NCI-H446 treated with DMSO at 0.1 percent for 48 hours (cell line): ENCODE results near the gene RBBP8.
"Not testable (repeated sequence)": the region's sequence is repeated elsewhere in the genome, so short reads cannot be mapped to it uniquely, and the experiment has no call there.

Experiments
- DNase-seq: peaks from one replicate; lab custom pipeline; 2025; lab: John Stamatoyannopoulos, UW

Gene RBBP8

DNA sequence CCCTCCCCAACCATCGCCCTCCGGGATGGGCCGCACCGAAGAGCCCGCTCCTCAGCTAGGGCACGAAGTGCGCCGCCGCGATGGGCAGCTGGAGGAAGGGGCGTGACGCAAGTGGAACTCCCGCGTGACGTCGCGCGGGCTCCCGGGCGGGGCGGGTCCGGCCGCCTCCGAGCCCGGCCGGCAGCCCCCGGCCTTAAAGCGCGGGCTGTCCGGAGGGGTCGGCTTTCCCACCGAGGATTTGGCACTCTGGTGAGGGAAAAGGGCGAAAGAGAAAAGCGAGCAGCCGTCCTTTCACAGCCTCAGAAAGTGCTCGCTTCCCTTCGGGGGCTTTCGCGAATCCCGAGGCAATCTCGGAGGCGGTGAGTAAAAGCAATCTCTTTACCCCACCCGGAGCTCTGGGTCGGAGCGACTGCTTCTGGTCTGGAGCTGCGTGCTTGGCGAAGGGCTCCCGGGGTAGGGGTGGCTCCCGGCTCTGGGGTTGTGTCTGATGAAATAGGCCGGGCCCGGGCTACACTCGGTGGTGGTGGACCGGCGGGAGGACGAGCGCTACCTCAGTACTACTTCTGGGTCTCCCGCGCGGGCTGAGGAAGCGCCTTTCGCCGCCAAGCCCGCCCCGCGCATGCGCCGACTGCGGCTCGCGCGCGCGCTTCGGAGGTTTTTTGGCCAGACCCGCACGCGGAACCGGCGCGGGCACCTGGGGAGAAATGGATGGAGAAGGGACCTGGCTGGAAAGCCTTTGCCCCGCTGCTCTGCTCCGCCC is at the start of gene RBBP8:
RBBP8 (plus strand) TSS at position 123 of the 760 bp plus-strand sequence. CDS start 3,524 bp downstream, outside the sequence.
- DNase-seq: peak; percentile 59

- DNase-seq: no peak
These were observed 49.3 kb upstream of the RBBP8 start for GRCh38 chr18:22883827-22884226.

- not testable (repeated sequence) for DNase-seq
These were observed 47.4 kb upstream of the RBBP8 start for GRCh38 chr18:22885694-22886093.

GRCh38 chr18:22899421-22899820 is 33.7 kb upstream of the RBBP8 start:
- DNase-seq: no peak

- peak; percentile 83 for DNase-seq
These were observed 32.4 kb upstream of the RBBP8 start for GRCh38 chr18:22900558-22901238.

DNA sequence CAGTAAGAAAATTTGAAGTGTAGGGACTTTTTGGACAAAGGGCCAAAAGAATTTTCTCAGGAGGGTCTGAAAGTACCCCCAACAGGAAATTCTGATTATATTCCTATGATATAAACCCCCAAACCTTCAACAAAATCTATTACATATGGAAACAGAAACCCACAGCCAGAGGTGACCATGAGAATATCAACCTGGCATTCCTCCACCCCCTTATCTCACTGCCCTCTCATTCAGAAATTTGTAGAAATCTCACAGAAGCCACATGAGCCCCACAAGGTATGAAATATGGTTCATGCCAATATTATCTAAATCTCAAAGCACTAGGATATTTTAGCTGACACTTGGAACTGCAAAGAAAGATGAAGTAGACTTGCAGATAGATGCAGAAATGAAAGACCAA is 31.0 kb upstream of the RBBP8 start:
- DNase-seq: no peak

DNA sequence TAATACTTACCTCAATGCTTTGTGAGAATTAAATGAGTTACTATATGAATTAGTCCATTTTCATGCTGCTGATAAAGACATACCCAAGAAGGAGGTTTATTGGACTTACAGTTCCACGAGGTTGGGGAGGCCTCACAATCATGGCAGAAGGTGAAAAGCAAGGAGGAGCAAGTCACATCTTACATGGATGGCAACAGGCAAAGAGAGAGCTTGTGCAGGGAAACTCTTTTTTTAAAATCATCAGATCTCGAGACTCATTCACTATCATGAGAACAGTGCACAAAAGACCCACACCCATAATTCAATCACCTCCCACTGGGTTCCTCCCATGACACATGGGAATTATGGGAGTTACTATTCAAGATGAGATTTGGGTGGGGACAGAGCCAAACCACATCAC is 29.9 kb upstream of the RBBP8 start:
- DNase-seq: not testable (repeated sequence)

DNA sequence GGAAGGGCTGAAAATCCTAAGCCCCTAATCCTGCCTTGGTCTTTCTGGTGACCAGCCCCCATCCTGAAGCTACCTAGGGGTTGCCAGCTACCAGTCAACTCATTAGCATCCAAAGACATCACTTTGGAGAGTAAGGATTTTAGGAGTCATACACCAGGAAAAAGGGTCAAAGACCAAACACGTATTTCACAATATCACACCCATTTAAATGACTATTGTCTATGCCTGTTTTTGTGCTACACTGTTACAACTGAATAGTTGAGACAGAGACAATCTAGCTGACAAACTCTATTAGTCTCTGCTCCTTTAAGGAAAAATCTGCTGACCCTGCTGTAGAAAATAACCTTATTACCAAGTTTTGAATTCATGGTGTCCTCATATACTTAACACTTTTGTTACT is 21.0 kb upstream of the RBBP8 start:
- no peak for DNase-seq

DNA sequence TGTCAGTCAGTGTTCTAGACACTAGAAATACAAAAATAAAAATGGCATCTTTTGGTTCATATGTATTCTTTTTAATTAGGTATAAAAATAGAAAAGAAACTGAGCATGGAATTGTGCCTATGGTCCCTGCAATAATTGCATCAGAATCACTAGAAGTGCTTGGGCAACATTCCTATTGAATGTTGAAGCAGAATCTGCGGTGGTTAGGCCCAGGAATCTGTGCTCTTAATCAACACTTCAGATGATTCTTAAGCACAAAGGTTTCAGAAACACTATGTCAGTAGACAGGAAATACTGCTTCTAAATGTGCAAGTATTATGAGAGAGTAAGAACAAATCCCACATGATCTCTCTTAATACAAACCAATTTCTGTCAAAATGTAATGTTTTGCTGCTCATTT is 20.3 kb upstream of the RBBP8 start:
- DNase-seq: no peak

- DNase-seq: no peak
These were observed 19.3 kb upstream of the RBBP8 start for GRCh38 chr18:22913861-22914260.

- DNase-seq: no peak
These were observed 18.5 kb upstream of the RBBP8 start for GRCh38 chr18:22914633-22915032.

GRCh38 chr18:22915337-22915736 is 17.8 kb upstream of the RBBP8 start:
- no peak for DNase-seq

GRCh38 chr18:22921772-22922171 is 11.4 kb upstream of the RBBP8 start:
- DNase-seq: no peak

- no peak for DNase-seq
These were observed 8.5 kb upstream of the RBBP8 start for GRCh38 chr18:22924589-22924988.

DNA sequence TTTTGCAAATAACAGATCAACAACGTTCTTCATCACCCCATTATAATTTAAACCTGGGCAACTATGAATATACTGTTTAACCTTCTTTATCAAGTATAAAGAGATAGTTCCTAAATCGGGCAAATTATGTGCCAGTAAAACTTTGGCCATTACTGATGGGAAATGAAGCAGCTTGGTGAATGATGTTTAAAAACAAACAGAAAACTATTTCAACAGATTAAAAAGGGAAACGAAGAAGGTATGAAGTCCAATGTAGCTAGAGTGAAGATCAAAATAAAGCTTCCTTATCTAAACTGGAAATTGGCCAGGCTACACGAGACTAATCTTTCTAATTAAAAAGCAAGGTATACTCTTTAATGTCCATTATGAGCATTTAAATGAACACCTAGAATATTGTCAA is 6.7 kb upstream of the RBBP8 start:
- DNase-seq: no peak

GRCh38 chr18:22928339-22928738 is 4.8 kb upstream of the RBBP8 start:
- DNase-seq: no peak

DNA sequence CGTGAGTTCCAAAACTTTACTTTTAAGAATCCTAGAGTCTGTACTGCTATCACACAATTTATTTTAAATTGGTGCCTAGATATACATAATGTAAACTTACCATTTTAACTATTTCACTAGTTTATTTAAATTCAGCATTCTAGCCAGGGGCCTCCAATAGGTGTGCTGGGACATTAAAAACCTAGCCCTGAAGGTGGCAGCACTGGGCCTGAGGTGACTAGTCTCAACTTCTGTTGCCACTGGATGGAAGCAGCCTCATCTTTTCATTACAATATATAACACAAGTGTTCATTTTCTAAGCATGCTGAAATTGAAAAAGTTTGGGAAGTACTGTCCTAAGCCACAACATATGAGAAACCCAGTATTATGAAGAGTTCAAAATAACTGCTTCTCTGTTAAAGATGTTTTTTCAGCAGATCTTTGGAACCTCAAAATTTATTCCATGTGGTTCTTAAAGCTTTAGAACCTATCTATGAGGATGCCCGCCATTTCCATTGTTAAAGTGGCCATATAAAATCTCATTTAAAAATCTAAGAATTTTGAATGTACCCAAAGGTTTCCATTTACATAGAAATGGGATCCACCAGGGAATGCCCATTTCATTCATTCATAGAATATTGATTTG is 2.9 kb upstream of the RBBP8 start:
- DNase-seq: peak; percentile 24

DNA sequence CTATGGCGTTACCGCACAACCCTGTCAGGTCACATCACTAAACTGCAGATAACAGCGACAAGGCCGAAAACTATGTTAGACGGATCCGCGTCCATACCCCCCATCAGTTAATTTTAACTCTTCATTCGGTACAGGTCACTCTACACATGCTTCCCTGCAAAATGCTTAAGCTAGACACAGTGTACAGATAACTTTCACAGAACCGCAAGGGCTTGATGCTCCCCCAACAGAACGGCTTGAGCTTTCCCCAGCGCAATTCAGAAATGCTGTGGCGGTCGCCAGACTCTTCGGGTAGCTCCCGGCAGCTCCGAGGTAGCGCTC is 283 bp upstream of the RBBP8 start:
- no peak for DNase-seq

GRCh38 chr18:22933966-22934423 is 867 bp downstream of the RBBP8 start:
- no peak for DNase-seq

DNA sequence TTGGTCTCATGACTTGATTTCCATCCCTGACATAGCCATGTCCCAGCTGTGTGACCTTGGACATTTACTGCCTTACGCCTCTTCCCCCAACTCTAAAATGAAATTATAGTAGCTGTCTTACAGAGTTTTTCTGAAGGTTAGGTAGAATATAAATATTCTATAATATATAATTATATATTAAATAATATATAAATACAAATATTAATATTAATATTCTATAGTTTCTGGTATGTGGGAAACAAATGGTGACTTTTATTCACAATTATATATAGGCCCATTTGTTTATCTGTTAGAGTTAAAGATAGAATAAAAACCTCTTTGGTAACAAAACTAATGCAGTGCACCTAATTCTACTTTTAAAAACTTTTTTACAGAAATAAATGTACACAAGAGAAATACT is 1.7 kb downstream of the RBBP8 start:
- no peak for DNase-seq

DNA sequence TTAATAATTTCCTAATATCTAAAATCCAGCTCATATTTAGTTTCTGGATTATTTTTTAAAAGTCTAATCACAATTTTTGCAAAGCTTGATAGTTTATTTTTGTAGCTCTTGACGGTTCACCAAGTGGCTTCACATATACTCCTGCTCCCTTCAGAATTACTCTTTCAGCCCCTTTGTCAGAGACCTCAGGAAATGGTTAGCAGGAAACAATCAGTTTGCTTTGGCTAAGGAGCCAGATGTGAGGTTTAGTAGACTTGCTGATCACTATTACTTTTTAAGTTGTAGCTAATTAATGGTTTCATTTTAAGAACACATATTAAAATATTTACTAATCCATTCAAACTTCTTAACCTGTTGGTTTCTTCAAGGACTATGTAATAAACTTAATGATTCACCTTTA is 2.3 kb downstream of the RBBP8 start:
- DNase-seq: no peak

DNA sequence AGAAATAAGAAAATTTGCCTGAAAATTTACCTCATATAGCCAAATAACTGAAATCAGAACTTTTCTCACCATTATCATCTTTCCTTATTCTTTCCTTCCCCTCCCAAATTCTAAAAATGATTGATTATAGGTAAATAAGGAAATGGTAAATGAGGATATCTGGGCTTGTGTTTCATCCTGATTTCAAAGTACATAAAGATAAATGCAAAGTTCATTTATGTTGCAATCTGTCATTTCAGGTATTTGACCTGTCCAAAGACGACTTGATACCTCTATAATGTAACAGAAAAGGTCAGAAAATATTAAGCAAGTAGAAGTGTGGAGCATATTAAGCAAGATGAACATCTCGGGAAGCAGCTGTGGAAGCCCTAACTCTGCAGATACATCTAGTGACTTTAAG is 3.4 kb downstream of the RBBP8 start:
- DNase-seq: no peak

DNA sequence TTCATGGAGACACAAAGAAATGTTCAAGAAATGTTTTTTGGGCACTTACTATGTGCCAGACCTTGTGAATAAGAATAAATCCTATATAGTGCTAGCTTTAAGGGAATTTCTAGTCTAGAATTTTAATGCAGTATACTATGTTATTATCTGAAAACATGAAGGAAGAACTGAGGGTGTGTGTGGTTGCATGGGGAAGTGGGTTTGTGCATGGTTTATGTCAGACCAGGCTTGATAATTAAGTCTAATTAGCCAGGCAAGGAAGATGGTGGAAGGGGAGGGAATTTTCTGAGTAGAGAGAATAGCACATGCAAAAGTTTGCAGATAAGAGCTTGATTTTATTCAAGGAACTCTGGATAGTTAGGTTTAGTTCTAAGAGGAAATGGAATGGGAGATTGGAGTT is 6.5 kb downstream of the RBBP8 start:
- no peak for DNase-seq
